Transverse colon (tissue), 4 donors: ENCODE measurements around the gene BMAL1.

ENCODE experiments used
- CTCF ChIP-seq, 5 experiments: fragments of 200-600 bp in 3 of 5; fragments of 450-650 bp in 2 of 5; sonication (generic) in 3 of 5; IDR thresholded peaks; 1 replicate in 2 of 5; 2 replicates in 3 of 5; pipeline ENCODE4 v1.5.1; 2016 to 2017; ENCODE audit warnings: antibody characterized with exemption in 5 of 5, inconsistent platforms in 3 of 5, mild to moderate bottlenecking in 2 of 5, moderate library complexity in 1 of 5
- EP300 ChIP-seq: sonication (generic); formaldehyde crosslinking; IDR thresholded peaks from one replicate; pipeline ENCODE4 v1.6.1; 2017; ENCODE audit warnings: antibody characterized with exemption, low read depth
- POLR2A ChIP-seq: fragments of 450-650 bp; IDR thresholded peaks from one replicate; pipeline ENCODE4 v1.6.1; 2016; ENCODE audit warnings: antibody characterized with exemption, mild to moderate bottlenecking, moderate library complexity
- POLR2AphosphoS5 ChIP-seq, 3 donors: sonication (generic); formaldehyde crosslinking; IDR thresholded peaks; one replicate each; pipeline ENCODE4 v1.6.1; 2016; ENCODE audit warnings: antibody characterized with exemption in 3 of 3

GRCh38 chr11:13268791-13269190, 8.8 kb upstream of the BMAL1 start:
- TF ChIP-seq CTCF (IDR thresholded peaks at IDR 0.05) (no peak), EP300 (no peak), POLR2A (no peak), POLR2AphosphoS5 (IDR thresholded peaks at IDR 0.05) (no peak)
